Measurements from ENCODE around the gene TMEM236. TPM values are rescaled to one million over a fixed set of nuclear protein-coding genes. Genes with fewer than 3 reads are reported as not detected.

The TMEM236 gene
- polyA plus RNA-seq, 1 of the 3 experiments (the other 2 are of a cell fraction): 0.02 TPM

DNA sequence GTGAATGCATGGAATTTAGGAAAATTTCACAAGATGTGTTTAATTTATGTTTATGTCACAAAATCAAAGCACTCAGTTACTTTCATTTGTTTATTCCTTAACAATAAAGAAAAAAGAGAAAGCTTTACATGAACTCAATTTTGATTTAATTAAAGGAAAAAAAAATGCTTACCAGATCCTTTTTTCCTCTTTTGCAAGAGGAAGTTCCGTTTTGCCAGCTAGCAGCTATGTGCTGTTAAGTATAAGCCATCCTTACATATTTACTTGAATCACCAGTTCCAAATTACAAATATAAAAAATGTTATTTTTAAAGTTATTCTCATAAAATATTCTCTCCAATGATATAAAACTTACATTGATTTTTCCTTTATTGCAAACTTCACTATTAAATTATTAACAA is 69.9 kb downstream of the TMEM236 start:
- no peaks in the 10 kb centered on the region for H3K79me2 ChIP-seq (ENCODE audit: insufficient read depth)
- H4K20me1 ChIP-seq (ENCODE audit: insufficient read depth): no peaks in the 10 kb centered on the region
- no peaks in the 10 kb centered on the region for H3K9me3 ChIP-seq
- no peaks in the 10 kb centered on the region for H3K36me3 ChIP-seq (replicated peaks in 1 of 2; ENCODE audit: control insufficient read depth in 1 of 2, insufficient read depth in 2 of 2, low read length in 1 of 2)
- H2AFZ ChIP-seq (ENCODE audit: low read depth): no peak overlapping the region
- H3K4me3 ChIP-seq (ENCODE audit: low read depth in 2 of 2, low read length in 1 of 2): no peak overlapping the region
- ChIA-PET POLR2A (no interaction called here), CTCF (interaction anchor here (1.1 to 1.2 kb wide), 2 partner anchors 23 to 25 kb away, joined by 3 to 6 read pairs; no protein-coding TSS in a partner anchor)
- H3K4me1 ChIP-seq (ENCODE audit: control insufficient read depth in 1 of 2, insufficient read depth in 2 of 2, low read depth in 1 of 2, low read length in 1 of 2): no peaks in the 10 kb centered on the region
- H3K9ac ChIP-seq: no peak overlapping the region
- H3F3A ChIP-seq (replicated peaks; ENCODE audit: insufficient read depth): no peaks in the 10 kb centered on the region
- no peak overlapping the region for H3K27ac ChIP-seq (ENCODE audit: low read depth in 2 of 2, low read length in 1 of 2)
- TF ChIP-seq CHD2 (IDR thresholded peaks at IDR 0.05; ENCODE audit: low read length, partially characterized antibody) (no peak), TEAD4 (IDR thresholded peaks at IDR 0.05; ENCODE audit: borderline replicate concordance, insufficient read depth) (no peak), RCOR1 (IDR thresholded peaks at IDR 0.05; ENCODE audit: low read length) (no peak), NRF1 (IDR thresholded peaks at IDR 0.05; ENCODE audit: low read depth, low read length) (no peak), GABPA (IDR thresholded peaks at IDR 0.05; ENCODE audit: low read depth) (no peak), FOXM1 (IDR thresholded peaks at IDR 0.05; ENCODE audit: low read depth) (no peak), RAD21 (IDR thresholded peaks at IDR 0.05; ENCODE audit: low read length) (no peak), TAF1 (IDR thresholded peaks at IDR 0.05; ENCODE audit: borderline replicate concordance, low read depth, low read length) (no peak), YY1 (IDR thresholded peaks at IDR 0.05; ENCODE audit: low read depth) (no peak), MAX (IDR thresholded peaks at IDR 0.05; ENCODE audit: low read depth) (no peak), MEF2A (IDR thresholded peaks at IDR 0.05; ENCODE audit: borderline replicate concordance, low read depth) (no peak), EP300 (IDR thresholded peaks at IDR 0.05; ENCODE audit: borderline replicate concordance in 1 of 2, low read depth in 1 of 2, low read length in 1 of 2) (no peak), RFX5 (IDR thresholded peaks at IDR 0.05; ENCODE audit: low read length) (no peak), SMC3 (IDR thresholded peaks at IDR 0.05; ENCODE audit: low read depth, low read length) (no peak), FOSL2 (IDR thresholded peaks at IDR 0.05; ENCODE audit: borderline replicate concordance, low read depth) (no peak), SIN3A (IDR thresholded peaks at IDR 0.05; ENCODE audit: borderline replicate concordance, low read depth, low read length) (no peak), NFIC (IDR thresholded peaks at IDR 0.05; ENCODE audit: borderline replicate concordance) (no peak), ZBTB33 (IDR thresholded peaks at IDR 0.05; ENCODE audit: borderline replicate concordance, low read depth) (no peak)
- TF ChIP-seq, protein P1, sequence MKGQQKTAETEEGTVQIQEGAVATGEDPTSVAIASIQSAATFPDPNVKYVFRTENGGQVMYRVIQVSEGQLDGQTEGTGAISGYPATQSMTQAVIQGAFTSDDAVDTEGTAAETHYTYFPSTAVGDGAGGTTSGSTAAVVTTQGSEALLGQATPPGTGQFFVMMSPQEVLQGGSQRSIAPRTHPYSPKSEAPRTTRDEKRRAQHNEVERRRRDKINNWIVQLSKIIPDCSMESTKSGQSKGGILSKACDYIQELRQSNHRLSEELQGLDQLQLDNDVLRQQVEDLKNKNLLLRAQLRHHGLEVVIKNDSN (IDR thresholded peaks at IDR 0.05; ENCODE audit: borderline replicate concordance, low read depth): no peak
- H3K4me2 ChIP-seq: no peak overlapping the region
- 64% methylated on average over 1 of the region's 1 CpG for WGBS (ENCODE audit: low lambda C conversion rate)
- DNase-seq: no peak
- no peaks in the 10 kb centered on the region for H3K27me3 ChIP-seq (ENCODE audit: insufficient read depth)
- H3K9me2 ChIP-seq: no peaks in the 10 kb centered on the region

Measured in SK-N-SH (cell line).